ENCODE results near the gene CDH22. TPM values are rescaled to one million over a fixed set of nuclear protein-coding genes. Genes with fewer than 3 reads are reported as not detected.
A peak's percentile ranks its signal among the peaks of the same experiment; 100 is the strongest.

The CDH22 gene
- total and polyA plus RNA-seq, 11 donors, result 0.03 to 0.90 (median 0.48) TPM

GRCh38 chr20:46211331-46211722 lies 97.0 kb downstream of the CDH22 start:
- Histone ChIP-seq H3K4me3 (no peak overlapping the region), H3K36me3 (no peaks in the 10 kb centered on the region), H3K9me3 (no peaks in the 10 kb centered on the region), H3K27ac (no peak overlapping the region), H3K4me1 (peaks cover 0 to 36% (median 7%) of the 10 kb centered on the region in 12 donors), H3K27me3 (peaks cover 0 to 45% (median 5%) of the 10 kb centered on the region in 9 donors)
- DNase-seq (no peak), ATAC-seq (no peak)
- intact Hi-C loops (cut with DNase I), result no loop called here
- WGBS, 4 donors, result 41 to 55% (median 44%) methylated on average over 6 to 8 of the region's 8 CpGs
- no peak for TF ChIP-seq POLR2A (IDR thresholded peaks at IDR 0.05)

- peaks cover 0 to 45% (median 5%) of the 10 kb centered on the region in 9 donors for H3K27me3 ChIP-seq
- H3K36me3 ChIP-seq, result no peaks in the 10 kb centered on the region
- intact Hi-C loops (cut with DNase I), result no loop called here
- H3K4me3 ChIP-seq, result no peak overlapping the region
- WGBS, 4 donors, result 45 to 75% (median 53%) methylated on average over 12 to 18 of the region's 18 CpGs
- TF ChIP-seq POLR2A (IDR thresholded peaks at IDR 0.05) (no peak), CTCF (IDR thresholded peaks at IDR 0.05) (no peak)
- no peak overlapping the region for H3K27ac ChIP-seq
- ATAC-seq, result no peak
- DNase-seq, result no peak
- H3K4me1 ChIP-seq, result peaks cover 0 to 31% (median 5%) of the 10 kb centered on the region in 12 donors
- no peaks in the 10 kb centered on the region for H3K9me3 ChIP-seq
Observed at GRCh38 chr20:46210672-46211330, 97.5 kb downstream of the CDH22 start.

GRCh38 chr20:46209930-46210671 lies 98.2 kb downstream of the CDH22 start:
- H3K27ac ChIP-seq, result no peak overlapping the region
- H3K4me1 ChIP-seq, result peaks cover 0 to 33% (median 4%) of the 10 kb centered on the region in 12 donors
- DNase-seq, result peak in 2 of 5 donors; percentile 12 to 34
- 39 to 62% (median 52%) methylated on average over 63 of the region's 63 CpGs for WGBS, 4 donors
- H3K27me3 ChIP-seq, result peaks cover 0 to 38% (median 5%) of the 10 kb centered on the region in 9 donors
- intact Hi-C loops (cut with DNase I), result no loop called here
- H3K9me3 ChIP-seq, result no peaks in the 10 kb centered on the region
- H3K4me3 ChIP-seq, result no peak overlapping the region
- TF ChIP-seq POLR2A (IDR thresholded peaks at IDR 0.05) (no peak), CTCF (IDR thresholded peaks at IDR 0.05) (no peak)
- no peak for ATAC-seq
- no peaks in the 10 kb centered on the region for H3K36me3 ChIP-seq

DNA sequence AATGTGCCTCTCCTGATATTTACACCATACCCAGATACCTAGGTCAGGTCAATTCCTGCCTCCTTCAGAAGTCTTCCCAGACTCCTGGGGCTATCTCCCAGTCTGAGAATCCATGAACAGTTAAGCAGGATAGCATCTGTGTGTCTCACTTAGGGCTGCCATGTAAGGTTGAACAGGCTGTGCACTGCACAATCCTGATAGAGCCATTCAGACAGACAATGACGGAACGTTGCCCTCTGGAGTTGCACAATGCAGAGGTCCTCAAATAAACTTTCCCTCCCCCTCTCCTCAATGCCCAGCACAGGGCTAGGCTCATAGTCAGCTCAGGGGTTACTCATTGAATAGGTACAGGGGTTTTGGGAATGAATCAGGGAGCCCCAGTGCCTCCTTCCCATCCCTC lies 100.5 kb downstream of the CDH22 start:
- H3K27me3 ChIP-seq, result peaks cover 0 to 36% (median 5%) of the 10 kb centered on the region in 9 donors
- H3K36me3 ChIP-seq, result no peaks in the 10 kb centered on the region
- no peaks in the 10 kb centered on the region for H3K9me3 ChIP-seq
- intact Hi-C loops (cut with DNase I), result no loop called here
- peak overlapping the region in 3 of 12 donors; percentile 47 to 59 (median 53) for H3K27ac ChIP-seq
- DNase-seq, result no peak
- ATAC-seq, result peak in 3 of 4 donors; percentile 34 to 50 (median 44)
- WGBS, 4 donors, result 32 to 73% (median 56%) methylated on average over 2 of the region's 2 CpGs
- peaks cover 0 to 49% (median 4%) of the 10 kb centered on the region in 12 donors for H3K4me1 ChIP-seq
- no peak overlapping the region for H3K4me3 ChIP-seq
- TF ChIP-seq POLR2A (IDR thresholded peaks at IDR 0.05) (no peak), CTCF (IDR thresholded peaks at IDR 0.05) (no peak)
